CD4-positive, alpha-beta T cell (primary cell): Measurements from ENCODE around the gene GALNT1. TPM values are rescaled to one million over a fixed set of nuclear protein-coding genes. Genes with fewer than 3 reads are reported as not detected.

Experiments
- ATAC-seq: fragments of 200-7000 bp; cut with Tn5 transposase; one replicate; pipeline ENCODE4 v1.10.0; 2022; ENCODE audit warnings: mild to moderate bottlenecking; ENCODE audit not compliant: poor library complexity
- CTCF ChIA-PET: fragments of 350-600 bp; sonication (Branson Sonifier 250); formaldehyde crosslinking; loops from one replicate; lab custom pipeline; 2021; ENCODE audit warnings: antibody characterized with exemption, inconsistent platforms; lab: Charles Lee
- POLR2A ChIA-PET: fragments of 350-600 bp; sonication (Branson Sonifier 250); formaldehyde crosslinking; loops from one replicate; lab custom pipeline; 2021; ENCODE audit warnings: antibody characterized with exemption, inconsistent platforms; lab: Charles Lee
- DNase-seq, 14 experiments: peaks; one replicate each; pipeline ENCODE4 v3.0.0-alpha.2; 2013 to 2020; ENCODE audit warnings: mixed read lengths in 2 of 14
- H3K27ac ChIP-seq, 2 donors: one replicate each; pipeline versions ENCODE4 v1.5.1 to v1.7.0; 2013; ENCODE audit warnings: low read length in 2 of 2, low read depth in 1 of 2, mild to moderate bottlenecking in 1 of 2
- H3K27me3 ChIP-seq, 2 experiments: 1 replicate in 1 of 2; 2 replicates in 1 of 2; pipeline versions ENCODE4 v1.6.1 to v1.7.0; 2013; ENCODE audit warnings: low read length in 2 of 2, control low read depth in 1 of 2, mild to moderate bottlenecking in 1 of 2, moderate library complexity in 1 of 2; ENCODE audit not compliant: insufficient read depth in 2 of 2, control insufficient read depth in 1 of 2
- H3K36me3 ChIP-seq: one replicate; pipeline ENCODE4 v1.6.1; 2013; ENCODE audit warnings: low read length, control low read depth; ENCODE audit not compliant: insufficient read depth
- H3K4me1 ChIP-seq: one replicate; pipeline ENCODE4 v1.6.1; 2013; ENCODE audit warnings: low read length, control low read depth; ENCODE audit not compliant: insufficient read depth
- H3K4me3 ChIP-seq: one replicate; pipeline ENCODE4 v1.5.1; 2013; ENCODE audit warnings: mild to moderate bottlenecking, low read length, moderate library complexity
- H3K9me3 ChIP-seq, 2 experiments: 1 replicate in 1 of 2; 2 replicates in 1 of 2; pipeline versions ENCODE4 v1.6.1 to v1.7.0; 2013; ENCODE audit warnings: low read length in 2 of 2, mild to moderate bottlenecking in 2 of 2, control low read depth in 1 of 2, moderate library complexity in 1 of 2; ENCODE audit not compliant: control insufficient read depth in 1 of 2, insufficient read depth in 1 of 2
- H3K27ac Mint-ChIP-seq: one replicate; pipeline ENCODE4 v1.8.0; 2020; ENCODE audit warnings: mixed read lengths
- H3K27me3 Mint-ChIP-seq: one replicate; pipeline ENCODE4 v1.8.0; 2021; ENCODE audit warnings: mixed read lengths
- H3K36me3 Mint-ChIP-seq: one replicate; pipeline ENCODE4 v1.8.0; 2021; ENCODE audit warnings: low read depth, mixed read lengths
- H3K4me1 Mint-ChIP-seq: one replicate; pipeline ENCODE4 v1.8.0; 2021; ENCODE audit warnings: low read depth, mixed read lengths
- H3K4me3 Mint-ChIP-seq: one replicate; pipeline ENCODE4 v1.8.0; 2020; ENCODE audit warnings: mild to moderate bottlenecking, mixed read lengths
- H3K9me3 Mint-ChIP-seq: one replicate; pipeline ENCODE4 v1.8.0; 2020; ENCODE audit warnings: mixed read lengths
- intact Hi-C, 2 experiments: fragments of 100-400 bp; cut with DNase I in 1 of 2; cut with micrococcal nuclease in 1 of 2; formaldehyde crosslinking; loops; one replicate each; pipeline versions ENCODE4 v1.15.1 to v1.9.0; 2023 to 2025; cut with DNase I, micrococcal nuclease
- total RNA-seq, 174 experiments: library from RNA in 2 of 174; stranded (reverse) in 2 of 174; gene quantifications; one replicate each; pipeline ENCODE4 v1.2.3 and lab custom pipeline; 2021 to 2026
- TF ChIP-seq, protein P1 (sequence below): fragments of 200-600 bp; IDR thresholded peaks from one replicate; pipeline ENCODE4 v1.8.0; 2022; ENCODE audit warnings: antibody characterized with exemption, mild to moderate bottlenecking

The GALNT1 gene
- total RNA-seq, 2 experiments from 2014 or later = 16.1 to 17.9 TPM

DNA sequence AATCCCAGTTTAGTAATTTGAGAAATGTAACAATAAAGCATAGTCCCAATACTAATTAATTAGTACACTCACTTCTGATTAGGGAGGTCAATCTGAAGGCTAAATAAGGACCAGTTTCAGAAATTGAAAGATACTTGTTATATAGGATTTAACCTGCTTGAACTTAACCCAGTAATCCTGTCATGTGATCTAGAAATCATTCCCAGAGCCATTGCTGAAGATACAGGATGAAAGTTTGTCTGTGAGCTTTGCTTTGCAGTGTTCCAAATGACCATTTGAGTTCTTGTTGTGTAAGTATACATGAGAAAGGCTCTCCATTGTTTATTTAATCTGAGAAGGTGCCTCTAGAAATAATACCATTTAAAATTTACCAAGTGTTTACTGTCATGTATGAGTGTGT, 52.2 kb downstream of the GALNT1 start:
- H3K4me1 ChIP-seq = no peaks in the 10 kb centered on the region
- no peaks in the 10 kb centered on the region for H3K9me3 ChIP-seq
- DNase-seq = no peak
- no peaks in the 10 kb centered on the region for H3K36me3 ChIP-seq
- CTCF ChIA-PET = no interaction called here
- Mint-ChIP-seq H3K4me1 (no peaks in the 10 kb centered on the region), H3K27ac (no peak overlapping the region), H3K27me3 (no peaks in the 10 kb centered on the region), H3K36me3 (peaks cover 26% of the 10 kb centered on the region), H3K9me3 (peaks cover 8% of the 10 kb centered on the region), H3K4me3 (no peak overlapping the region)
- H3K4me3 ChIP-seq = no peak overlapping the region
- POLR2A ChIA-PET = no interaction called here
- no peak for ATAC-seq
- no peaks in the 10 kb centered on the region for H3K27me3 ChIP-seq
- intact Hi-C loops = no loop called here
- no peak overlapping the region for H3K27ac ChIP-seq
- TF ChIP-seq, protein P1, sequence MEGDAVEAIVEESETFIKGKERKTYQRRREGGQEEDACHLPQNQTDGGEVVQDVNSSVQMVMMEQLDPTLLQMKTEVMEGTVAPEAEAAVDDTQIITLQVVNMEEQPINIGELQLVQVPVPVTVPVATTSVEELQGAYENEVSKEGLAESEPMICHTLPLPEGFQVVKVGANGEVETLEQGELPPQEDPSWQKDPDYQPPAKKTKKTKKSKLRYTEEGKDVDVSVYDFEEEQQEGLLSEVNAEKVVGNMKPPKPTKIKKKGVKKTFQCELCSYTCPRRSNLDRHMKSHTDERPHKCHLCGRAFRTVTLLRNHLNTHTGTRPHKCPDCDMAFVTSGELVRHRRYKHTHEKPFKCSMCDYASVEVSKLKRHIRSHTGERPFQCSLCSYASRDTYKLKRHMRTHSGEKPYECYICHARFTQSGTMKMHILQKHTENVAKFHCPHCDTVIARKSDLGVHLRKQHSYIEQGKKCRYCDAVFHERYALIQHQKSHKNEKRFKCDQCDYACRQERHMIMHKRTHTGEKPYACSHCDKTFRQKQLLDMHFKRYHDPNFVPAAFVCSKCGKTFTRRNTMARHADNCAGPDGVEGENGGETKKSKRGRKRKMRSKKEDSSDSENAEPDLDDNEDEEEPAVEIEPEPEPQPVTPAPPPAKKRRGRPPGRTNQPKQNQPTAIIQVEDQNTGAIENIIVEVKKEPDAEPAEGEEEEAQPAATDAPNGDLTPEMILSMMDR = no peak

- peaks cover 9% of the 10 kb centered on the region for H3K9me3 Mint-ChIP-seq
Measured at GRCh38 chr18:35634323-35634722, 52.8 kb downstream of the GALNT1 start.

GRCh38 chr18:35635170-35635569, 53.6 kb downstream of the GALNT1 start:
- Mint-ChIP-seq H3K36me3 (peaks cover 30% of the 10 kb centered on the region), H3K4me3 (no peak overlapping the region), H3K9me3 (peaks cover 9% of the 10 kb centered on the region), H3K4me1 (no peaks in the 10 kb centered on the region), H3K27me3 (no peaks in the 10 kb centered on the region), H3K27ac (no peak overlapping the region)
- Histone ChIP-seq H3K27ac (no peak overlapping the region), H3K4me1 (no peaks in the 10 kb centered on the region), H3K27me3 (no peaks in the 10 kb centered on the region), H3K4me3 (no peak overlapping the region), H3K36me3 (no peaks in the 10 kb centered on the region), H3K9me3 (no peaks in the 10 kb centered on the region)
- intact Hi-C loops = no loop called here
- ATAC-seq (no peak), DNase-seq (no peak)
- TF ChIP-seq, protein P1 = no peak
- POLR2A ChIA-PET = no interaction called here
- CTCF ChIA-PET = no interaction called here

More at GRCh38 chr18:35634323-35634722, 52.8 kb downstream of the GALNT1 start:
- DNase-seq (no peak), ATAC-seq (no peak)
- H3K27me3 Mint-ChIP-seq = no peaks in the 10 kb centered on the region
- H3K4me3 ChIP-seq = no peak overlapping the region
- H3K4me3 Mint-ChIP-seq = no peak overlapping the region
- H3K4me1 Mint-ChIP-seq = no peaks in the 10 kb centered on the region
- H3K27me3 ChIP-seq = no peaks in the 10 kb centered on the region
- no peaks in the 10 kb centered on the region for H3K4me1 ChIP-seq
- POLR2A ChIA-PET = no interaction called here
- TF ChIP-seq, protein P1 = no peak
- H3K36me3 Mint-ChIP-seq = peaks cover 30% of the 10 kb centered on the region
- H3K27ac ChIP-seq = no peak overlapping the region
- intact Hi-C loops = no loop called here
- no peaks in the 10 kb centered on the region for H3K36me3 ChIP-seq
- CTCF ChIA-PET = no interaction called here
- no peak overlapping the region for H3K27ac Mint-ChIP-seq
- no peaks in the 10 kb centered on the region for H3K9me3 ChIP-seq
